ENCODE measurements around the gene CERS6.

DNA sequence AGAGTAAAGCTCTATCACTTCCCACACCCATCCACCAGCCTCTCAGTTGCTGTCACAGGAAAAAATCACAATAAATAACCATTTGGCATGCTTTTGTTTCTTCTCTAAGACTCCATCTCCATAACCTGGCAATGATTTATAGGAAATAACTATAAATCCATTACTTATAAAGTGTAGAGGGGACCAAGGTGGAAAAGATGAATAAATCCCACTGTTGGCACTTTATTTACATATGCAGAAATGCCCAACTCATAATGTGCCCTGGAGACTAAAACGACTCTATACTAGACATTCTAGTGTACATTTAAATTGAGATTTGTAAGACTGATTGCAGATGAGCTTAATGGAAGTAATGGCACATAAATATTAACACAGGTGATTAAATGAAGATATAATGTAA, 338.9 kb downstream of the CERS6 start:
- TF ChIP-seq TCF4 (CRISPR knock-in tag; IDR thresholded peaks at IDR 0.05; ENCODE audit: borderline replicate concordance) (no peak), ZNF565 (CRISPR knock-in tag; conservative IDR thresholded peaks at IDR 0.05; ENCODE audit: low read depth) (no peak)
